HG03064 (cell line): Measurements from ENCODE around the gene RAD51C.
"Not testable (repeated sequence)": the region's sequence is repeated elsewhere in the genome, so short reads cannot be mapped to it uniquely, and the experiment has no call there.

Experiments
- ATAC-seq: cut with Tn5 transposase; IDR thresholded peaks from one replicate; pipeline ENCODE4 v1.9.1; 2021; ENCODE audit warnings: low read depth; ENCODE audit not compliant: unreplicated experiment

The RAD51C gene

GRCh38 chr17:58680038-58680369 lies 12.4 kb upstream of the RAD51C start:
- ATAC-seq = no peak

GRCh38 chr17:58684003-58684402 lies 8.4 kb upstream of the RAD51C start:
- no peak for ATAC-seq

- ATAC-seq = not testable (repeated sequence)
These were observed 7.9 kb upstream of the RAD51C start for GRCh38 chr17:58684462-58684861.

GRCh38 chr17:58686980-58687379 lies 5.4 kb upstream of the RAD51C start:
- no peak for ATAC-seq

GRCh38 chr17:58688521-58688920 lies 3.9 kb upstream of the RAD51C start:
- no peak for ATAC-seq

GRCh38 chr17:58690033-58690432 lies 2.4 kb upstream of the RAD51C start:
- ATAC-seq = not testable (repeated sequence)

- ATAC-seq = no peak
These were observed 632 bp upstream of the RAD51C start, which contains the start of gene TEX14 for GRCh38 chr17:58691701-58692238. Gene TEX14 (minus strand): TSS chr17:58692045. CDS start chr17:58652001, 40,044 bp downstream.

GRCh38 chr17:58693208-58693607 lies 806 bp downstream of the RAD51C start:
- ATAC-seq = no peak

GRCh38 chr17:58693751-58694150 lies 1.3 kb downstream of the RAD51C start:
- ATAC-seq = no peak

GRCh38 chr17:58694302-58694701 lies 1.9 kb downstream of the RAD51C start:
- no peak for ATAC-seq

- ATAC-seq = no peak
These were observed 2.4 kb downstream of the RAD51C start for GRCh38 chr17:58694826-58695225.

GRCh38 chr17:58699771-58700170 lies 7.4 kb downstream of the RAD51C start:
- ATAC-seq = no peak

- no peak for ATAC-seq
These were observed 9.7 kb downstream of the RAD51C start for GRCh38 chr17:58702045-58702476.

GRCh38 chr17:58702708-58703107 lies 10.3 kb downstream of the RAD51C start:
- ATAC-seq = no peak

GRCh38 chr17:58703137-58703915 lies 10.9 kb downstream of the RAD51C start:
- ATAC-seq = no peak

GRCh38 chr17:58703916-58704286 lies 11.5 kb downstream of the RAD51C start:
- ATAC-seq = no peak

GRCh38 chr17:58706351-58707140 lies 14.1 kb downstream of the RAD51C start:
- ATAC-seq = no peak

GRCh38 chr17:58710948-58711552 lies 18.6 kb downstream of the RAD51C start:
- no peak for ATAC-seq

GRCh38 chr17:58722274-58722673 lies 29.9 kb downstream of the RAD51C start:
- ATAC-seq = no peak

GRCh38 chr17:58722696-58723095 lies 30.3 kb downstream of the RAD51C start:
- ATAC-seq = no peak

- ATAC-seq = no peak
These were observed 36.4 kb downstream of the RAD51C start for GRCh38 chr17:58728798-58729197.
